GM12878 (cell line): ENCODE results near the gene LMOD3.

Experiments
- CBFB ChIP-seq: IDR thresholded peaks from 2 replicates; pipeline ENCODE4 v1.6.1; 2016; ENCODE audit warnings: antibody characterized with exemption, low read depth
- CHD2 ChIP-seq: IDR thresholded peaks from 2 replicates; pipeline ENCODE4 v1.6.1; 2011; ENCODE audit warnings: low read depth, low read length, improper control_type of control experiment, borderline replicate concordance
- ESRRA ChIP-seq: IDR thresholded peaks from 2 replicates; pipeline ENCODE4 v1.6.1; 2012; ENCODE audit warnings: mild to moderate bottlenecking, low read length, improper control_type of control experiment
- FOXK2 ChIP-seq: fragments of 450-650 bp; IDR thresholded peaks from 2 replicates; pipeline ENCODE4 v1.6.1; 2017; ENCODE audit warnings: mild to moderate bottlenecking, moderate library complexity
- GATAD2B ChIP-seq: fragments of 450-650 bp; conservative IDR thresholded peaks from 2 replicates; pipeline ENCODE4 v1.6.1; 2017; ENCODE audit warnings: low read depth, mild to moderate bottlenecking, moderate library complexity
- MTA2 ChIP-seq: fragments of 450-650 bp; IDR thresholded peaks from 2 replicates; pipeline ENCODE4 v1.6.1; 2016; ENCODE audit warnings: low read depth, mild to moderate bottlenecking, moderate library complexity
- POLR2A ChIP-seq: IDR thresholded peaks from 2 replicates; pipeline ENCODE4 v1.6.1; 2011; ENCODE audit warnings: low read depth, mild to moderate bottlenecking, low read length
- SREBF1 ChIP-seq: IDR thresholded peaks from 2 replicates; pipeline ENCODE4 v1.6.1; 2012; ENCODE audit warnings: mild to moderate bottlenecking, low read length
- SREBF2 ChIP-seq: IDR thresholded peaks from 2 replicates; pipeline ENCODE4 v1.6.1; 2012; ENCODE audit warnings: mild to moderate bottlenecking, low read length
- ZNF24 ChIP-seq: fragments of 450-650 bp; IDR thresholded peaks from 2 replicates; pipeline ENCODE4 v1.6.1; 2017; ENCODE audit warnings: antibody characterized with exemption, mild to moderate bottlenecking
- ZZZ3 ChIP-seq: IDR thresholded peaks from 2 replicates; pipeline ENCODE4 v1.6.1; 2011; ENCODE audit warnings: low read depth; ENCODE audit not compliant: control insufficient read depth, insufficient read length
- TF ChIP-seq, protein P1 (sequence below), 3 experiments: IDR thresholded peaks in 2 of 3; conservative IDR thresholded peaks in 1 of 3; 2 replicates each; pipeline ENCODE4 v1.5.1; 2011; ENCODE audit warnings: low read depth in 3 of 3, low read length in 3 of 3, mild to moderate bottlenecking in 3 of 3, control low read depth in 2 of 3, moderate library complexity in 2 of 3, inconsistent platforms in 1 of 3, mixed read lengths in 1 of 3; ENCODE audit not compliant: control insufficient read depth in 2 of 3, insufficient read depth in 1 of 3; ENCODE audit errors: extremely low read depth in 1 of 3
- TF ChIP-seq, protein P2 (sequence below): fragments of 150-350 bp; IDR thresholded peaks from 2 replicates; pipeline ENCODE4 v1.6.1; 2016; ENCODE audit warnings: low read depth, low read length
- TF ChIP-seq, protein P3 (sequence below): IDR thresholded peaks from 2 replicates; pipeline ENCODE4 v1.6.1; 2012; ENCODE audit warnings: mild to moderate bottlenecking, low read depth, low read length

DNA sequence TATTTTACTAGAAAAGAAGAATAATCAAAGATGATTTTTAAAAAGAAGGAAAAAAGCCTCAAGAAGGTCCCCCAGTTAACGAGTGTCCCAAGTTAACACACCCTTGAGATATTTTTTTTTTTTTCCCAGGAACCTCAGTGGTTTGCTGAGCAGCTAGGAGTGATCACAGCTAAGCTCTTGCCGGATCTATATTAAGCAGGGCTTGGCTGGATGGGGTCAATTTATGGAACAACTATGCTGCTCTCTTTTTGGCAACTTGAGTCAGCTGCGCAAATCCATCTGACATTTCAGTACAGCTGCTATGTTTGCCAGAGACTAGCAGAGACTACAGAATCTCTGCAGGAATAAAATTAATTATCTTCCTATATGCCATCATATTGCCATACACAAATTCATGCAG, at the start of gene LMOD3:
- TF ChIP-seq, protein P1, sequence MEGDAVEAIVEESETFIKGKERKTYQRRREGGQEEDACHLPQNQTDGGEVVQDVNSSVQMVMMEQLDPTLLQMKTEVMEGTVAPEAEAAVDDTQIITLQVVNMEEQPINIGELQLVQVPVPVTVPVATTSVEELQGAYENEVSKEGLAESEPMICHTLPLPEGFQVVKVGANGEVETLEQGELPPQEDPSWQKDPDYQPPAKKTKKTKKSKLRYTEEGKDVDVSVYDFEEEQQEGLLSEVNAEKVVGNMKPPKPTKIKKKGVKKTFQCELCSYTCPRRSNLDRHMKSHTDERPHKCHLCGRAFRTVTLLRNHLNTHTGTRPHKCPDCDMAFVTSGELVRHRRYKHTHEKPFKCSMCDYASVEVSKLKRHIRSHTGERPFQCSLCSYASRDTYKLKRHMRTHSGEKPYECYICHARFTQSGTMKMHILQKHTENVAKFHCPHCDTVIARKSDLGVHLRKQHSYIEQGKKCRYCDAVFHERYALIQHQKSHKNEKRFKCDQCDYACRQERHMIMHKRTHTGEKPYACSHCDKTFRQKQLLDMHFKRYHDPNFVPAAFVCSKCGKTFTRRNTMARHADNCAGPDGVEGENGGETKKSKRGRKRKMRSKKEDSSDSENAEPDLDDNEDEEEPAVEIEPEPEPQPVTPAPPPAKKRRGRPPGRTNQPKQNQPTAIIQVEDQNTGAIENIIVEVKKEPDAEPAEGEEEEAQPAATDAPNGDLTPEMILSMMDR (IDR thresholded peaks at IDR 0.05 in 2 of 3, conservative IDR thresholded peaks at IDR 0.05 in 1 of 3; ENCODE audit: control insufficient read depth in 2 of 3, extremely low read depth in 1 of 3, insufficient read depth in 1 of 3, low read depth in 3 of 3, low read length in 3 of 3), result no peak
- TF ChIP-seq MTA2 (no peak), ZZZ3 (no peak), FOXK2 (no peak), SREBF1 (no peak), CHD2 (no peak), ESRRA (no peak), CBFB (no peak), ZNF24 (no peak), POLR2A (no peak), GATAD2B (no peak), SREBF2 (no peak)
- TF ChIP-seq, protein P2, sequence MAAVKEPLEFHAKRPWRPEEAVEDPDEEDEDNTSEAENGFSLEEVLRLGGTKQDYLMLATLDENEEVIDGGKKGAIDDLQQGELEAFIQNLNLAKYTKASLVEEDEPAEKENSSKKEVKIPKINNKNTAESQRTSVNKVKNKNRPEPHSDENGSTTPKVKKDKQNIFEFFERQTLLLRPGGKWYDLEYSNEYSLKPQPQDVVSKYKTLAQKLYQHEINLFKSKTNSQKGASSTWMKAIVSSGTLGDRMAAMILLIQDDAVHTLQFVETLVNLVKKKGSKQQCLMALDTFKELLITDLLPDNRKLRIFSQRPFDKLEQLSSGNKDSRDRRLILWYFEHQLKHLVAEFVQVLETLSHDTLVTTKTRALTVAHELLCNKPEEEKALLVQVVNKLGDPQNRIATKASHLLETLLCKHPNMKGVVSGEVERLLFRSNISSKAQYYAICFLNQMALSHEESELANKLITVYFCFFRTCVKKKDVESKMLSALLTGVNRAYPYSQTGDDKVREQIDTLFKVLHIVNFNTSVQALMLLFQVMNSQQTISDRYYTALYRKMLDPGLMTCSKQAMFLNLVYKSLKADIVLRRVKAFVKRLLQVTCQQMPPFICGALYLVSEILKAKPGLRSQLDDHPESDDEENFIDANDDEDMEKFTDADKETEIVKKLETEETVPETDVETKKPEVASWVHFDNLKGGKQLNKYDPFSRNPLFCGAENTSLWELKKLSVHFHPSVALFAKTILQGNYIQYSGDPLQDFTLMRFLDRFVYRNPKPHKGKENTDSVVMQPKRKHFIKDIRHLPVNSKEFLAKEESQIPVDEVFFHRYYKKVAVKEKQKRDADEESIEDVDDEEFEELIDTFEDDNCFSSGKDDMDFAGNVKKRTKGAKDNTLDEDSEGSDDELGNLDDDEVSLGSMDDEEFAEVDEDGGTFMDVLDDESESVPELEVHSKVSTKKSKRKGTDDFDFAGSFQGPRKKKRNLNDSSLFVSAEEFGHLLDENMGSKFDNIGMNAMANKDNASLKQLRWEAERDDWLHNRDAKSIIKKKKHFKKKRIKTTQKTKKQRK, result no peak
- TF ChIP-seq, protein P3, sequence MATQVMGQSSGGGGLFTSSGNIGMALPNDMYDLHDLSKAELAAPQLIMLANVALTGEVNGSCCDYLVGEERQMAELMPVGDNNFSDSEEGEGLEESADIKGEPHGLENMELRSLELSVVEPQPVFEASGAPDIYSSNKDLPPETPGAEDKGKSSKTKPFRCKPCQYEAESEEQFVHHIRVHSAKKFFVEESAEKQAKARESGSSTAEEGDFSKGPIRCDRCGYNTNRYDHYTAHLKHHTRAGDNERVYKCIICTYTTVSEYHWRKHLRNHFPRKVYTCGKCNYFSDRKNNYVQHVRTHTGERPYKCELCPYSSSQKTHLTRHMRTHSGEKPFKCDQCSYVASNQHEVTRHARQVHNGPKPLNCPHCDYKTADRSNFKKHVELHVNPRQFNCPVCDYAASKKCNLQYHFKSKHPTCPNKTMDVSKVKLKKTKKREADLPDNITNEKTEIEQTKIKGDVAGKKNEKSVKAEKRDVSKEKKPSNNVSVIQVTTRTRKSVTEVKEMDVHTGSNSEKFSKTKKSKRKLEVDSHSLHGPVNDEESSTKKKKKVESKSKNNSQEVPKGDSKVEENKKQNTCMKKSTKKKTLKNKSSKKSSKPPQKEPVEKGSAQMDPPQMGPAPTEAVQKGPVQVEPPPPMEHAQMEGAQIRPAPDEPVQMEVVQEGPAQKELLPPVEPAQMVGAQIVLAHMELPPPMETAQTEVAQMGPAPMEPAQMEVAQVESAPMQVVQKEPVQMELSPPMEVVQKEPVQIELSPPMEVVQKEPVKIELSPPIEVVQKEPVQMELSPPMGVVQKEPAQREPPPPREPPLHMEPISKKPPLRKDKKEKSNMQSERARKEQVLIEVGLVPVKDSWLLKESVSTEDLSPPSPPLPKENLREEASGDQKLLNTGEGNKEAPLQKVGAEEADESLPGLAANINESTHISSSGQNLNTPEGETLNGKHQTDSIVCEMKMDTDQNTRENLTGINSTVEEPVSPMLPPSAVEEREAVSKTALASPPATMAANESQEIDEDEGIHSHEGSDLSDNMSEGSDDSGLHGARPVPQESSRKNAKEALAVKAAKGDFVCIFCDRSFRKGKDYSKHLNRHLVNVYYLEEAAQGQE, result no peak
